ENCODE data around the gene BRD7. TPM values are rescaled to one million over a fixed set of nuclear protein-coding genes. Genes with fewer than 3 reads are reported as not detected.

BRD7 gene
- total and polyA plus RNA-seq, 2 of the 4 experiments (the other 2 are of a cell fraction), result 24.8 to 29.9 TPM

DNA sequence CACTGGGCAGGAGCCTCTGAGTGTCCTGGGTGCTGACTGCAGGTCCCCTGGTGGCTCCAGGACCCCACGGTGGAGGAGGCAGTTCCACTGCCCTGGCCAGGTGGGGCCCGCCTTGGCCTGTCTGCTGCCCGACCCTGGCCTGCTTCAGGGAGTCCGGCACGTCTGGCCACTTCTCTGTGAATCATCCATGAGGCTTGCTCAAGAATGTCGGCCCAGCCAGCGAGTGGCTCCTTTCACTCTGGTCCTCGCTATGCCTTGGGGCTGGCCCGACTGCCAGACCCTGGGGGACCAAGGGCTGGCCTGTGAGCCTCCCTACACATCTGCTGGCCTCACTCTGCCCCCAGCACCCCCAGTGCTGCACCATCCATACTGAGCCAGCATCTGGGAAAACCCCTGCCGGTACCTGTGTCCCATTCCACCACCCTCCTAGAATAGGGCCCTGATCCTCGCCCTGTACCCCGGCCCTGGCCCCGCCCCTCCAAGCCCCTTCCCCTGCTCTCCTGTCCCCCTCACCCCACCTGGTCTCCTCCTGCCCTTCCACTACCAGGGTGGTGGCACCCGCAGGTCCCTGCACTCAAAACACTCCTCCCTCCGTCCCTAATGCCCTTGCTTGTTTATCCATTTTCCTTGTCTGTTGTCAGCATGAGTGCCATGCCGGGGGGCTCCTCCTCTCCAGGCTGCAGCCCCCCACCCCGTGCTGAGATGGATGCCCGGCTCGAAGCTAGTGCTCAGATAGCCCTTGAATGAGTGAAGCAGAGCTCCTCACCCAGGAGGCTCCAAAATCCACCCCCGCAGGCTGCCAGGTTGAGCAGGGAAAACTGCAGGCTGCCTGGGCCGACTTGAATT lies 66.9 kb downstream of the BRD7 start:
- Histone ChIP-seq H3K9ac (ENCODE audit: low read depth, low read length) (peak overlapping the region; percentile 12; the same call in 1 of the 2 replicates), H2AFZ (replicated peaks; ENCODE audit: low read length, poor library complexity) (peak overlapping the region; percentile 92)
- peak; percentile 81 for ATAC-seq (ENCODE audit: low read depth)

More for the DNA sequence above, 66.9 kb downstream of the BRD7 start:
- H3K4me3 ChIP-seq (ENCODE audit: insufficient read depth, low read depth, low read length), result no peak overlapping the region
- peak overlapping the region; percentile 37 to 77 for H4K8ac ChIP-seq (ENCODE audit: low read depth in 2 of 2, low read length in 2 of 2)
- H4K20me1 ChIP-seq (ENCODE audit: insufficient read depth, low read length), result no peaks in the 10 kb centered on the region
- H3K14ac ChIP-seq (replicated peaks; ENCODE audit: low read depth, low read length), result peak overlapping the region; percentile 85
- dilution Hi-C loops (cut with HindIII; ENCODE audit: low sequenced_read_pairs, unreplicated experiment) (no loop called here), intact Hi-C loops (cut with micrococcal nuclease) (loop anchor here (2.0 to 5.0 kb wide), 4 partner anchors 35 to 235 kb away; partner anchors contain the start of genes ADCY7 and HEATR3), in situ Hi-C loops (cut with MboI; ENCODE audit: low sequenced_read_pairs) (no loop called here)
- peak; percentile 86 for DNase-seq
- H2BK5ac ChIP-seq (ENCODE audit: low read depth, low read length, poor library complexity, severe bottlenecking), result peak overlapping the region; percentile 95
- H3K9me3 ChIP-seq (ENCODE audit: control insufficient read depth, insufficient read depth, low read length), result no peaks in the 10 kb centered on the region
- peaks cover 43% of the 10 kb centered on the region for H3K4me1 ChIP-seq (ENCODE audit: control insufficient read depth, insufficient read depth, low read length)
- CTCF ChIA-PET, result no interaction called here
- peak overlapping the region; percentile 88 for H2AK9ac ChIP-seq (replicated peaks; ENCODE audit: low read depth, low read length, poor library complexity)
- H3K4me2 ChIP-seq (ENCODE audit: low read depth, low read length), result peak overlapping the region; percentile 25; the same call in 1 of the 2 replicates
- peaks cover 0 to 16% of the 10 kb centered on the region in 2 experiments; a peak in 1 of 4 replicates for H3K79me1 ChIP-seq (ENCODE audit: low read depth in 1 of 2, low read length in 2 of 2)
- H3K27me3 ChIP-seq (ENCODE audit: control insufficient read depth, insufficient read depth, low read length), result no peaks in the 10 kb centered on the region
- H3K56ac ChIP-seq (ENCODE audit: extremely low read depth, insufficient read depth, low read length), result peak overlapping the region; percentile 47; the same call in 1 of the 2 replicates
- peak overlapping the region; percentile 86 for H2AK5ac ChIP-seq (ENCODE audit: low read depth, low read length)
- WGBS, 2 experiments (ENCODE audit: extremely low coverage in 2 of 2, insufficient read length in 1 of 2), result 44% methylated on average over 14 of the region's 21 CpGs; no CpG with 5 or more reads in 1 of the 2 experiments
- TF ChIP-seq NFE2L2 (IDR thresholded peaks at IDR 0.05; ENCODE audit: low read depth, low read length) (no peak), BHLHE40 (IDR thresholded peaks at IDR 0.05; ENCODE audit: low read depth, low read length) (no peak; the same call in 1 of the 2 replicates), POLR2A (IDR thresholded peaks at IDR 0.05; ENCODE audit: low read depth, low read length) (peak; percentile 40; the same call in 1 of the 2 replicates), MXI1 (IDR thresholded peaks at IDR 0.05; ENCODE audit: borderline replicate concordance, low read depth, low read length) (0 out of 2 replicates have a peak, but pooled peaks have one; percentile 19), CEBPB (IDR thresholded peaks at IDR 0.05; ENCODE audit: low read depth, low read length) (peak; percentile 90), MAZ (IDR thresholded peaks at IDR 0.05; ENCODE audit: borderline replicate concordance, low read depth, low read length) (peak; percentile 37; the same call in 1 of the 2 replicates), FOS (IDR thresholded peaks at IDR 0.05; ENCODE audit: low read depth, low read length) (peak; percentile 74)
- peak overlapping the region; percentile 62 for H4K5ac ChIP-seq (ENCODE audit: low read depth, low read length)
- no TSS peak for BruUV-seq (replicated peaks)
- no peaks in the 10 kb centered on the region for H3K36me3 ChIP-seq (ENCODE audit: control insufficient read depth, insufficient read depth, low read length)
- H2BK15ac ChIP-seq (ENCODE audit: low read depth, low read length), result peak overlapping the region; percentile 88; the same call in 2 of the 3 replicates
- peak overlapping the region; percentile 90 for H3K4ac ChIP-seq (ENCODE audit: low read depth, low read length)
- H3K18ac ChIP-seq (ENCODE audit: low read depth, low read length), result peak overlapping the region; percentile 46
- H4K91ac ChIP-seq (ENCODE audit: insufficient read depth, low read depth, low read length), result peak overlapping the region; percentile 92
- peak overlapping the region; percentile 93 for H2BK20ac ChIP-seq (ENCODE audit: low read depth, low read length)
- POLR2A ChIA-PET (ENCODE audit: unreplicated experiment), result interaction anchor here (0.6 kb wide), 1 partner anchor 831 kb away, joined by 3 read pairs; no protein-coding TSS in a partner anchor
- peaks cover 27% of the 10 kb centered on the region for H3K9me1 ChIP-seq (ENCODE audit: insufficient read depth, low read length)
- peak overlapping the region; percentile 83 for H3K27ac ChIP-seq (ENCODE audit: insufficient read depth, low read length)
- H3K23ac ChIP-seq (ENCODE audit: low read depth, low read length), result peak overlapping the region; percentile 92; the same call in 1 of the 2 replicates
- H2BK120ac ChIP-seq (ENCODE audit: low read depth, low read length), result peak overlapping the region; percentile 96

Data from IMR-90 (cell line).